COR-L47 (cell line): Measurements from ENCODE around the gene HS6ST2.

Source experiments
- DNase-seq: peaks from one replicate; lab custom pipeline; 2025; lab: John Stamatoyannopoulos, UW

The HS6ST2 gene

GRCh38 chrX:132790329-132790728, 168.1 kb downstream of the HS6ST2 start:
- DNase-seq: no peak

- DNase-seq: no peak
Observed at GRCh38 chrX:132786217-132786616, 172.2 kb downstream of the HS6ST2 start.

GRCh38 chrX:132778917-132779316, 179.5 kb downstream of the HS6ST2 start:
- DNase-seq: no peak

- no peak for DNase-seq
Observed at GRCh38 chrX:132776486-132777210, 181.8 kb downstream of the HS6ST2 start.

- DNase-seq: no peak
Observed at GRCh38 chrX:132775263-132775823, 183.1 kb downstream of the HS6ST2 start.

GRCh38 chrX:132774010-132774714, 184.3 kb downstream of the HS6ST2 start:
- DNase-seq: no peak

- DNase-seq: no peak
Observed at GRCh38 chrX:132769609-132770008, 188.8 kb downstream of the HS6ST2 start.

GRCh38 chrX:132766452-132766851, 192.0 kb downstream of the HS6ST2 start:
- no peak for DNase-seq

GRCh38 chrX:132763528-132763927, 194.9 kb downstream of the HS6ST2 start:
- DNase-seq: no peak

GRCh38 chrX:132758759-132759158, 199.7 kb downstream of the HS6ST2 start:
- DNase-seq: no peak

GRCh38 chrX:132757066-132757623, 201.3 kb downstream of the HS6ST2 start:
- DNase-seq: no peak

- DNase-seq: no peak
Observed at GRCh38 chrX:132756439-132756838, 202.0 kb downstream of the HS6ST2 start.

- no peak for DNase-seq
Observed at GRCh38 chrX:132751063-132751690, 207.3 kb downstream of the HS6ST2 start.

GRCh38 chrX:132750331-132751062, 207.9 kb downstream of the HS6ST2 start:
- DNase-seq: no peak

GRCh38 chrX:132749406-132749805, 209.0 kb downstream of the HS6ST2 start:
- DNase-seq: no peak

- DNase-seq: no peak
Observed at GRCh38 chrX:132748909-132749308, 209.5 kb downstream of the HS6ST2 start.

GRCh38 chrX:132748268-132748667, 210.2 kb downstream of the HS6ST2 start:
- no peak for DNase-seq

GRCh38 chrX:132745593-132745992, 212.8 kb downstream of the HS6ST2 start:
- no peak for DNase-seq

- DNase-seq: no peak
Observed at GRCh38 chrX:132744470-132744869, 214.0 kb downstream of the HS6ST2 start.

GRCh38 chrX:132743086-132743485, 215.3 kb downstream of the HS6ST2 start:
- DNase-seq: no peak

- no peak for DNase-seq
Observed at GRCh38 chrX:132742246-132742645, 216.2 kb downstream of the HS6ST2 start.

- DNase-seq: no peak
Observed at GRCh38 chrX:132741689-132742088, 216.7 kb downstream of the HS6ST2 start.
